Glutamatergic neuron (in vitro differentiated cells): ENCODE measurements around the gene CFB. TPM values are rescaled to one million over a fixed set of nuclear protein-coding genes. Genes with fewer than 3 reads are reported as not detected.
"Not testable (repeated sequence)": the region's sequence is repeated elsewhere in the genome, so short reads cannot be mapped to it uniquely, and the experiment has no call there.

Source experiments
- DNase-seq: peaks from one replicate; pipeline ENCODE4 v3.0.0; 2022
- H3K27ac Mint-ChIP-seq: one replicate; pipeline ENCODE4 v1.8.0; 2020; ENCODE audit warnings: mild to moderate bottlenecking, mixed read lengths, inconsistent platforms; ENCODE audit not compliant: unreplicated experiment
- H3K27me3 Mint-ChIP-seq: one replicate; pipeline ENCODE4 v1.8.0; 2020; ENCODE audit warnings: mild to moderate bottlenecking, moderate library complexity, mixed read lengths, inconsistent platforms; ENCODE audit not compliant: unreplicated experiment
- H3K36me3 Mint-ChIP-seq: one replicate; pipeline ENCODE4 v1.8.0; 2020; ENCODE audit warnings: mild to moderate bottlenecking, mixed read lengths, inconsistent platforms; ENCODE audit not compliant: unreplicated experiment
- H3K4me1 Mint-ChIP-seq: one replicate; pipeline ENCODE4 v1.8.0; 2020; ENCODE audit warnings: mild to moderate bottlenecking, low read depth, mixed read lengths, inconsistent platforms; ENCODE audit not compliant: unreplicated experiment
- H3K4me3 Mint-ChIP-seq: one replicate; pipeline ENCODE4 v1.8.0; 2020; ENCODE audit warnings: mild to moderate bottlenecking, mixed read lengths, inconsistent platforms; ENCODE audit not compliant: unreplicated experiment
- H3K9me3 Mint-ChIP-seq: one replicate; pipeline ENCODE4 v1.8.0; 2020; ENCODE audit warnings: mild to moderate bottlenecking, moderate library complexity, mixed read lengths, inconsistent platforms; ENCODE audit not compliant: unreplicated experiment
- microRNA-seq: library from miRNA; unstranded; fragments of <30 nt; microRNA quantifications from one replicate; pipeline ENCODE4, GENCODE V29; 2020; ENCODE audit not compliant: unreplicated experiment
- total RNA-seq: library from RNA; stranded (reverse); fragmentation: NEBNext Ultra II Directional; extraction: Animal tissue kit (Norgen Biotek cat#: 25700); gene quantifications from one replicate; pipeline ENCODE4 v1.2.1, GENCODE V29; 2021; ENCODE audit not compliant: unreplicated experiment
- TF ChIP-seq, protein P1 (sequence below): fragments of 200-600 bp; sonication (generic); IDR thresholded peaks from one replicate; pipeline ENCODE4 v1.5.0; 2021; ENCODE audit not compliant: partially characterized antibody, unreplicated experiment

The CFB gene
- total RNA-seq, 1 donor from 2014 or later = not detected

DNA sequence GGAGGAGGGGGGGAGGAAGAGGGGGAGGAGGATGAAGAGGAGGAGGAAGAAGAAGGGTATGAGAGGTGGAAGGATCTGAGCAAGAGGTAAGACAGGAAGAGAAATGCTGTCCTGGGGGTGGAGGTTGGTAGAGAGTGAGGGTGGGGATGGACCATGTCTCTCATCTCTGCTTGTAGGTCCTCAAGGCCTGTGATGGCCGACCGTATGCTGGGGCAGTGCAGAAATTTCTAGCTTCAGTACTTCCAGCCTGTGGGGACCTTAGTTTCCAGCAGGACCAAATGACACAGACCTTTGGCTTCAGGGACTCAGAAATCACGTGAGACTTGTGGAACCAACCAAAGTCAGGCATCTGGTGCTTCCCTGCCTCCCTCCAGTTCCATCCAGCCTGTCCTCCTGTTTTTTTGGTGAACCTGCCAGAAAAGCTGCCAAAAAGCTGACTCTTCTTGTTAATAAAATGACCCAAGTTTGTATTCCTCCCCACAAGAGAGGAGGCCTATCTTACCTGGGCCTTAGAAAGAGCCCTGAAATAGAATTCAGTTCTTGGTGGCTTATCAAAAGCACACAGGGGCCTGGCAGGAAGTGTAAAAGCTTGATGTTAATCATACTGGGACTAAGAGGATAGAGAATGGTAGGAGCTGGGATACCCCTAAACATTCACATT is 33.5 kb downstream of the CFB start:
- Mint-ChIP-seq H3K27ac (no peak overlapping the region), H3K4me1 (no peaks in the 10 kb centered on the region), H3K27me3 (no peaks in the 10 kb centered on the region), H3K36me3 (no peaks in the 10 kb centered on the region), H3K4me3 (no peak overlapping the region), H3K9me3 (peaks cover 3% of the 10 kb centered on the region)
- no peak for DNase-seq
- TF ChIP-seq, protein P1, sequence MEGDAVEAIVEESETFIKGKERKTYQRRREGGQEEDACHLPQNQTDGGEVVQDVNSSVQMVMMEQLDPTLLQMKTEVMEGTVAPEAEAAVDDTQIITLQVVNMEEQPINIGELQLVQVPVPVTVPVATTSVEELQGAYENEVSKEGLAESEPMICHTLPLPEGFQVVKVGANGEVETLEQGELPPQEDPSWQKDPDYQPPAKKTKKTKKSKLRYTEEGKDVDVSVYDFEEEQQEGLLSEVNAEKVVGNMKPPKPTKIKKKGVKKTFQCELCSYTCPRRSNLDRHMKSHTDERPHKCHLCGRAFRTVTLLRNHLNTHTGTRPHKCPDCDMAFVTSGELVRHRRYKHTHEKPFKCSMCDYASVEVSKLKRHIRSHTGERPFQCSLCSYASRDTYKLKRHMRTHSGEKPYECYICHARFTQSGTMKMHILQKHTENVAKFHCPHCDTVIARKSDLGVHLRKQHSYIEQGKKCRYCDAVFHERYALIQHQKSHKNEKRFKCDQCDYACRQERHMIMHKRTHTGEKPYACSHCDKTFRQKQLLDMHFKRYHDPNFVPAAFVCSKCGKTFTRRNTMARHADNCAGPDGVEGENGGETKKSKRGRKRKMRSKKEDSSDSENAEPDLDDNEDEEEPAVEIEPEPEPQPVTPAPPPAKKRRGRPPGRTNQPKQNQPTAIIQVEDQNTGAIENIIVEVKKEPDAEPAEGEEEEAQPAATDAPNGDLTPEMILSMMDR = no peak

GRCh38 chr6:31980195-31980876 is 34.4 kb downstream of the CFB start:
- not testable (repeated sequence) for H3K9me3 Mint-ChIP-seq, H3K4me1 Mint-ChIP-seq, H3K36me3 Mint-ChIP-seq, H3K27me3 Mint-ChIP-seq, DNase-seq, H3K27ac Mint-ChIP-seq, H3K4me3 Mint-ChIP-seq

GRCh38 chr6:31980998-31981397 is 35.1 kb downstream of the CFB start:
- not testable (repeated sequence) for H3K9me3 Mint-ChIP-seq, H3K36me3 Mint-ChIP-seq, H3K4me1 Mint-ChIP-seq, H3K27ac Mint-ChIP-seq, DNase-seq, H3K27me3 Mint-ChIP-seq, H3K4me3 Mint-ChIP-seq

DNA sequence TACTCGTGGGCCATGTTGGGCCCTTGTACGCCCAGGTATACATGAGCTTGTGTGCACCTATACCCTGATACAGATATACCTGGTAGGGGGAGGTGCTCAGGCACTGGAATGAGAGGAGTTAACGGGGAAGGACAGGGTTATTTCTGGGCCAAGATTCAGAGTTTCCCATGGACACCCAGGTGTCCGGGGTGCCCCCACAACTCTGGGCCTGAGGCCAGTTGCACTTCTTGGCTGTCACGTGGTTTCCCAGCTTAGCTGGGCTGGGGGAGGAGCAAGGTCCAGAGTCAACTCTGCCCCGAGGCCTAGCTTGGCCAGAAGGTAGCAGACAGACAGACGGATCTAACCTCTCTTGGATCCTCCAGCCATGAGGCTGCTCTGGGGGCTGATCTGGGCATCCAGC is 35.8 kb downstream of the CFB start, which contains the start of gene C4A:
C4A (plus strand) TSS at position 314 of the 400 bp plus-strand sequence; CDS start at position 365, 51 bp downstream.
- not testable (repeated sequence) for H3K4me3 Mint-ChIP-seq, H3K4me1 Mint-ChIP-seq, H3K27ac Mint-ChIP-seq, H3K27me3 Mint-ChIP-seq, H3K9me3 Mint-ChIP-seq, DNase-seq, H3K36me3 Mint-ChIP-seq

GRCh38 chr6:31989363-31989762 is 43.5 kb downstream of the CFB start:
- not testable (repeated sequence) for DNase-seq, H3K9me3 Mint-ChIP-seq, H3K27me3 Mint-ChIP-seq, H3K27ac Mint-ChIP-seq, H3K4me1 Mint-ChIP-seq, H3K36me3 Mint-ChIP-seq, H3K4me3 Mint-ChIP-seq

DNA sequence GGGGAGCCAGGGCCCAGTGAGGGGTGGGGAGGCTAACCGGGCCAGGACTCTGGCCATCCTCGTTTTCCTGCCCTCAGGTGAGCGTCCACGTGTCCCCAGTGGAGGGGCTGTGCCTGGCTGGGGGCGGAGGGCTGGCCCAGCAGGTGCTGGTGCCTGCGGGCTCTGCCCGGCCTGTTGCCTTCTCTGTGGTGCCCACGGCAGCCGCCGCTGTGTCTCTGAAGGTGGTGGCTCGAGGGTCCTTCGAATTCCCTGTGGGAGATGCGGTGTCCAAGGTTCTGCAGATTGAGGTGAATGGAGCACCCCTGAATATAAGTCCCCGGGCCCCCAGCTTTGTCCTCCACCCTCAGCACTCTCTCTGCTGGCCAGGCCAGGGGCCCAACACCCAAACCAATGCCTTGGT is 48.5 kb downstream of the CFB start:
- not testable (repeated sequence) for H3K4me3 Mint-ChIP-seq, H3K27ac Mint-ChIP-seq, H3K36me3 Mint-ChIP-seq, H3K27me3 Mint-ChIP-seq, H3K9me3 Mint-ChIP-seq, H3K4me1 Mint-ChIP-seq, DNase-seq

DNA sequence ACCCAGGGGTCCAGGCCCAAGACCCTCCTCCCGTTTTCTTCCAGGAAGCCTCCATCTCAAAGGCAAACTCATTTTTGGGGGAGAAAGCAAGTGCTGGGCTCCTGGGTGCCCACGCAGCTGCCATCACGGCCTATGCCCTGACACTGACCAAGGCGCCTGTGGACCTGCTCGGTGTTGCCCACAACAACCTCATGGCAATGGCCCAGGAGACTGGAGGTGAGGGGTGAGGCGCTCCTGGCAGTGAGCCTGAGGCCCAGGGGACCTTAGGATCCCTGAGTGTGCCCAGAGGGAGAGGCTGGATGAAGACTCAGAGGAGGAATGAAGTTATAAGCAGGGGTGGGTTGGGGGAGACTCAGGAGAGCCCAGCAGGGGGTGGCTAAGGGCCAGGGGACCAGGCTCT is 50.5 kb downstream of the CFB start:
- H3K27ac Mint-ChIP-seq, H3K9me3 Mint-ChIP-seq, H3K36me3 Mint-ChIP-seq, DNase-seq, H3K4me1 Mint-ChIP-seq, H3K4me3 Mint-ChIP-seq, H3K27me3 Mint-ChIP-seq: not testable (repeated sequence)

Small RNAs within 50 kb of the gene (microRNA-seq; reads per million reads assigned to microRNA genes)
- 3.7 reads per million, percentile 27 among the genes with 10 or more reads in this experiment for gene MIR1236

Other genes with a start within 250 kb of the CFB start
- 120 TPM for gene ABHD16A, start 242.8 kb upstream of the CFB start, total RNA-seq
- not detected for gene LY6G6F, start 239.2 kb upstream of the CFB start, total RNA-seq
- not detected for gene LY6G6D, start 230.7 kb upstream of the CFB start, total RNA-seq
- gene LY6G6C, start 224.3 kb upstream of the CFB start, total RNA-seq = 1.8 TPM
- gene MPIG6B, start 222.7 kb upstream of the CFB start, total RNA-seq = not detected
- gene DDAH2, start 216.8 kb upstream of the CFB start, total RNA-seq = 266 TPM
- gene CLIC1, start 209.6 kb upstream of the CFB start, total RNA-seq = 310 TPM
- gene MSH5, start 206.1 kb upstream of the CFB start, total RNA-seq = 25.7 TPM
- 3.7 TPM for gene SAPCD1, start 183.4 kb upstream of the CFB start, total RNA-seq
- gene VWA7, start 168.8 kb upstream of the CFB start, total RNA-seq = 3.2 TPM
- gene VARS1, start 150.3 kb upstream of the CFB start, total RNA-seq = 204 TPM
- gene LSM2, start 139.1 kb upstream of the CFB start, total RNA-seq = 68.2 TPM
- gene HSPA1L, start 130.8 kb upstream of the CFB start, total RNA-seq = 2.5 TPM
- 54.3 TPM for gene HSPA1A, start 130.6 kb upstream of the CFB start, total RNA-seq
- gene HSPA1B, start 118.4 kb upstream of the CFB start, total RNA-seq = 93.9 TPM
- 40.2 TPM for gene NEU1, start 83.3 kb upstream of the CFB start, total RNA-seq
- not detected for gene SLC44A4, start 67.1 kb upstream of the CFB start, total RNA-seq
- gene EHMT2, start 48.4 kb upstream of the CFB start, total RNA-seq = 113 TPM
- gene ZBTB12, start 44.0 kb upstream of the CFB start, total RNA-seq = 16.2 TPM
- not detected for gene C2, start 18.4 kb upstream of the CFB start, total RNA-seq
- gene NELFE, start 12.9 kb downstream of the CFB start, total RNA-seq = 52.7 TPM
- 109 TPM for gene SKIC2, start 13.1 kb downstream of the CFB start, total RNA-seq
- gene DXO, start 26.0 kb downstream of the CFB start, total RNA-seq = 23.8 TPM
- gene C4A, start 36.0 kb downstream of the CFB start, total RNA-seq = 9.3 TPM
- gene C4B, start 68.7 kb downstream of the CFB start, total RNA-seq = 6.4 TPM
- gene CYP21A2, start 92.3 kb downstream of the CFB start, total RNA-seq = 0.64 TPM
- 6.0 TPM for gene TNXB, start 163.2 kb downstream of the CFB start, total RNA-seq
- 79.5 TPM for gene ATF6B, start 182.2 kb downstream of the CFB start, total RNA-seq
- gene FKBPL, start 184.2 kb downstream of the CFB start, total RNA-seq = 4.7 TPM
- 5.1 TPM for gene PRRT1, start 205.8 kb downstream of the CFB start, total RNA-seq
- 55.1 TPM for gene PPT2, start 208.0 kb downstream of the CFB start, total RNA-seq
- gene EGFL8, start 218.5 kb downstream of the CFB start, total RNA-seq = 23.0 TPM
- gene AGPAT1, start 230.0 kb downstream of the CFB start, total RNA-seq = 136 TPM
- 103 TPM for gene RNF5, start 232.3 kb downstream of the CFB start, total RNA-seq
- 13.2 TPM for gene AGER, start 238.2 kb downstream of the CFB start, total RNA-seq
- gene PBX2, start 244.1 kb downstream of the CFB start, total RNA-seq = 105 TPM
- 3.2 TPM for gene GPSM3, start 246.5 kb downstream of the CFB start, total RNA-seq